ENCODE measurements around the gene PRSS48.

PRSS48 gene

DNA sequence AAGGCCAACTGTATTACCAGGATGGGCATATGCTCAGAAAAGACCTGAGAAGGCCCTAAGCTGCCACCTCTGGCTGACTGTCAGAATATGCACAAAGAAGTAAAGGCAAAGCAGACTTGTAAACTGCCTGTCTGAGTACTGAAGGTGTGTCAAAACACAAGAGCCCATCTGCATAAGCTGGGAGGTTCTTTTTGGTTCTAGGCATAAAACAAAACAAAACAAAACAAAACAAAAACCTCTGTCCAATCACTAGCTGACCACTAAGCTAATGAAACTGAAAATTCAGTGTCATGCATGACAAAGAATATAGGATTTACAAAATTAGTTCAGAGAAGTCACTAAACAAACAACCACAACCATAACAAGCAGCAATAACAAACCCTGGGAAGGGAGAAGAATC is 27.8 kb downstream of the PRSS48 start:
- H3K4me3 ChIP-seq (ENCODE audit: low read length, poor library complexity, severe bottlenecking) = no peak overlapping the region
- no peaks in the 10 kb centered on the region for H3F3A ChIP-seq (ENCODE audit: low read depth)
- no peaks in the 10 kb centered on the region for H3K4me1 ChIP-seq (ENCODE audit: insufficient read depth, low read length, poor library complexity, severe bottlenecking)
- H3K27me3 ChIP-seq (ENCODE audit: insufficient read depth, low read length, poor library complexity, severe bottlenecking) = no peaks in the 10 kb centered on the region
- H3K9me3 ChIP-seq (ENCODE audit: insufficient read depth, low read depth, low read length) = no peaks in the 10 kb centered on the region
- H3K79me2 ChIP-seq (ENCODE audit: insufficient read depth, low read length) = no peaks in the 10 kb centered on the region
- H3K4me2 ChIP-seq (ENCODE audit: low read depth, low read length, poor library complexity, severe bottlenecking) = no peak overlapping the region
- H4K20me1 ChIP-seq (ENCODE audit: insufficient read depth, low read length, poor library complexity, severe bottlenecking) = no peaks in the 10 kb centered on the region
- 0 out of 2 replicates have a peak overlapping the region, but pooled peaks have one; percentile 9 for H2AFZ ChIP-seq (ENCODE audit: low read length)
- TF ChIP-seq, protein P1, sequence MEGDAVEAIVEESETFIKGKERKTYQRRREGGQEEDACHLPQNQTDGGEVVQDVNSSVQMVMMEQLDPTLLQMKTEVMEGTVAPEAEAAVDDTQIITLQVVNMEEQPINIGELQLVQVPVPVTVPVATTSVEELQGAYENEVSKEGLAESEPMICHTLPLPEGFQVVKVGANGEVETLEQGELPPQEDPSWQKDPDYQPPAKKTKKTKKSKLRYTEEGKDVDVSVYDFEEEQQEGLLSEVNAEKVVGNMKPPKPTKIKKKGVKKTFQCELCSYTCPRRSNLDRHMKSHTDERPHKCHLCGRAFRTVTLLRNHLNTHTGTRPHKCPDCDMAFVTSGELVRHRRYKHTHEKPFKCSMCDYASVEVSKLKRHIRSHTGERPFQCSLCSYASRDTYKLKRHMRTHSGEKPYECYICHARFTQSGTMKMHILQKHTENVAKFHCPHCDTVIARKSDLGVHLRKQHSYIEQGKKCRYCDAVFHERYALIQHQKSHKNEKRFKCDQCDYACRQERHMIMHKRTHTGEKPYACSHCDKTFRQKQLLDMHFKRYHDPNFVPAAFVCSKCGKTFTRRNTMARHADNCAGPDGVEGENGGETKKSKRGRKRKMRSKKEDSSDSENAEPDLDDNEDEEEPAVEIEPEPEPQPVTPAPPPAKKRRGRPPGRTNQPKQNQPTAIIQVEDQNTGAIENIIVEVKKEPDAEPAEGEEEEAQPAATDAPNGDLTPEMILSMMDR (conservative IDR thresholded peaks at IDR 0.05; ENCODE audit: low read length) = no peak
- no peak for TF ChIP-seq EZH2phosphoT487 (IDR thresholded peaks at IDR 0.05; ENCODE audit: borderline replicate concordance)
- no peaks in the 10 kb centered on the region for H3K36me3 ChIP-seq (ENCODE audit: insufficient read depth, low read length)
- H3K9me2 ChIP-seq (replicated peaks; ENCODE audit: low read depth, low read length) = no peaks in the 10 kb centered on the region
- H3K9ac ChIP-seq (ENCODE audit: low read depth, low read length, poor library complexity, severe bottlenecking) = no peak overlapping the region

- Histone ChIP-seq H2AFZ (ENCODE audit: low read length) (no peak overlapping the region), H3K27me3 (ENCODE audit: insufficient read depth, low read length, poor library complexity, severe bottlenecking) (no peaks in the 10 kb centered on the region), H3K4me3 (ENCODE audit: low read length, poor library complexity, severe bottlenecking) (no peak overlapping the region), H3K79me2 (ENCODE audit: insufficient read depth, low read length) (no peaks in the 10 kb centered on the region), H3K36me3 (ENCODE audit: insufficient read depth, low read length) (no peaks in the 10 kb centered on the region), H3K9ac (ENCODE audit: low read depth, low read length, poor library complexity, severe bottlenecking) (no peak overlapping the region), H3F3A (ENCODE audit: low read depth) (no peaks in the 10 kb centered on the region), H4K20me1 (ENCODE audit: insufficient read depth, low read length, poor library complexity, severe bottlenecking) (no peaks in the 10 kb centered on the region), H3K4me1 (ENCODE audit: insufficient read depth, low read length, poor library complexity, severe bottlenecking) (peaks cover 4% of the 10 kb centered on the region), H3K9me3 (ENCODE audit: insufficient read depth, low read depth, low read length) (no peaks in the 10 kb centered on the region), H3K4me2 (ENCODE audit: low read depth, low read length, poor library complexity, severe bottlenecking) (no peak overlapping the region), H3K9me2 (replicated peaks; ENCODE audit: low read depth, low read length) (no peaks in the 10 kb centered on the region)
- TF ChIP-seq, protein P1 (conservative IDR thresholded peaks at IDR 0.05; ENCODE audit: low read length) = no peak
- no peak for TF ChIP-seq EZH2phosphoT487 (IDR thresholded peaks at IDR 0.05; ENCODE audit: borderline replicate concordance)
These were observed 33.3 kb downstream of the PRSS48 start for GRCh38 chr4:151310124-151310728.

GRCh38 chr4:151313306-151314009 is 36.5 kb downstream of the PRSS48 start:
- no peaks in the 10 kb centered on the region for H3K27me3 ChIP-seq (ENCODE audit: insufficient read depth, low read length, poor library complexity, severe bottlenecking)
- TF ChIP-seq, protein P1 (conservative IDR thresholded peaks at IDR 0.05; ENCODE audit: low read length) = no peak
- no peak for TF ChIP-seq EZH2phosphoT487 (IDR thresholded peaks at IDR 0.05; ENCODE audit: borderline replicate concordance)
- no peaks in the 10 kb centered on the region for H3K9me3 ChIP-seq (ENCODE audit: insufficient read depth, low read depth, low read length)
- H4K20me1 ChIP-seq (ENCODE audit: insufficient read depth, low read length, poor library complexity, severe bottlenecking) = no peaks in the 10 kb centered on the region
- peaks cover 4% of the 10 kb centered on the region for H3K4me1 ChIP-seq (ENCODE audit: insufficient read depth, low read length, poor library complexity, severe bottlenecking)
- H3K9ac ChIP-seq (ENCODE audit: low read depth, low read length, poor library complexity, severe bottlenecking) = no peak overlapping the region
- H3K4me2 ChIP-seq (ENCODE audit: low read depth, low read length, poor library complexity, severe bottlenecking) = no peak overlapping the region
- H3K9me2 ChIP-seq (replicated peaks; ENCODE audit: low read depth, low read length) = no peaks in the 10 kb centered on the region
- no peaks in the 10 kb centered on the region for H3K79me2 ChIP-seq (ENCODE audit: insufficient read depth, low read length)
- H3F3A ChIP-seq (ENCODE audit: low read depth) = no peaks in the 10 kb centered on the region
- H3K4me3 ChIP-seq (ENCODE audit: low read length, poor library complexity, severe bottlenecking) = no peak overlapping the region
- no peaks in the 10 kb centered on the region for H3K36me3 ChIP-seq (ENCODE audit: insufficient read depth, low read length)
- no peak overlapping the region; the same call in 1 of the 2 replicates for H2AFZ ChIP-seq (ENCODE audit: low read length)
